ENCODE results near the gene AGXT2.
A peak's percentile ranks its signal among the peaks of the same experiment; 100 is the strongest.

Gene AGXT2

DNA sequence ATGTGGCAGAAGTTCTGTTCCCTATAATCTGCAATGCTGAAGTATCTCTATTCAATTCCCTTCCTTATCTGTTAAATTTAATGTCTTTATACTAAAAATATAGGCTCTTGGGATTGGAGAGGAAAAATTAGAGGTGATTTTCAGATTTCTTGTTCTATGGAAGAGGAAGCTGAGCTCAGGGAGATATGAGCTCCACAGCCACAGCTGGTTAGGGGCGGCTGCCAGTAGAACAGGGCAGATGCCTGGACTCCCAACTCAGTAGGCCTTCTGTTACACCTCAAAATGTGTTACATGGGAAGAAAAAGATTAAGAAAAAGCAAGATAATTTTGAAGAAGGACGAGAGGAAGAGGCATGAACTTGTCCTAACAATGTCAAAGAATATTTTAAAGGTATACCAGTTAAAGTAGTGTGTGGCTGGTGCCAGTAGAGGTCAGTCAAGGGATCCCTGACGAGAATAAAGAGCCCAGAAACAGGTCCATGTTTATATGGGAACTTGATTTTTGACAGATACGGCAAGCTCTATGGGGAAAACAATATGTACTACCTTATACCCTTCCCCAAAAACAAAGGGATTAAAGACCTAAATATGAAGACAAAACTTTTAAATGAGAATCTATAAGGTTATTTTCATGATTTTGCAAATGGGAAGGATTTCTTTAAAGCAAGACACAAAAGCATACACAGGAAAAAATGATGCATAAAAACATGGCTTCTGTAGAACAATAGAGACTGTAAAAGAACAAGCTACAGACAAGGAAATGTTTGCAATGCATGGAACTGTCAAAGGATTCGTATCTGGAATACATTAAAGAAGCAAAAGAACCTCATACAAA is 89.7 kb downstream of the AGXT2 start:
- DNase-seq, result peak in 2 of 3 donors; percentile 15

GRCh38 chr5:34957321-34957720 is 90.4 kb downstream of the AGXT2 start:
- peak; percentile 24 to 55 (median 38) for DNase-seq
